WERI-Rb-1 (cell line): ENCODE measurements around the gene AFF2.

ENCODE experiments used
- DNase-seq: peaks from one replicate; pipeline ENCODE4 v3.0.0-alpha.2; 2020
- H3K27ac ChIP-seq: fragments of 250-450 bp; sonication (Bioruptor Pico); 2 replicates; pipeline ENCODE4 v1.5.1; 2020; ENCODE audit warnings: mild to moderate bottlenecking, moderate library complexity
- H3K27me3 ChIP-seq: fragments of 250-450 bp; sonication (Bioruptor Pico); 2 replicates; pipeline ENCODE4 v1.5.1; 2021; ENCODE audit warnings: mild to moderate bottlenecking, low read depth, moderate library complexity; ENCODE audit not compliant: insufficient read depth, severe bottlenecking
- H3K36me3 ChIP-seq: fragments of 250-450 bp; sonication (Bioruptor Pico); 2 replicates; pipeline ENCODE4 v1.5.1; 2020; ENCODE audit warnings: mild to moderate bottlenecking, moderate library complexity
- H3K4me3 ChIP-seq: 2 replicates; pipeline ENCODE4 v1.5.1; 2011; ENCODE audit warnings: low read depth, mild to moderate bottlenecking, control low read depth, low read length
- H3K9me3 ChIP-seq: fragments of 250-450 bp; sonication (Bioruptor Pico); 2 replicates; pipeline ENCODE4 v1.5.1; 2021; ENCODE audit warnings: mild to moderate bottlenecking, moderate library complexity; ENCODE audit not compliant: severe bottlenecking
- TF ChIP-seq, protein P1 (sequence below): IDR thresholded peaks from 2 replicates; pipeline ENCODE4 v1.5.1; 2011; ENCODE audit warnings: low read depth, mild to moderate bottlenecking, control low read depth, inconsistent platforms, low read length

AFF2 gene

DNA sequence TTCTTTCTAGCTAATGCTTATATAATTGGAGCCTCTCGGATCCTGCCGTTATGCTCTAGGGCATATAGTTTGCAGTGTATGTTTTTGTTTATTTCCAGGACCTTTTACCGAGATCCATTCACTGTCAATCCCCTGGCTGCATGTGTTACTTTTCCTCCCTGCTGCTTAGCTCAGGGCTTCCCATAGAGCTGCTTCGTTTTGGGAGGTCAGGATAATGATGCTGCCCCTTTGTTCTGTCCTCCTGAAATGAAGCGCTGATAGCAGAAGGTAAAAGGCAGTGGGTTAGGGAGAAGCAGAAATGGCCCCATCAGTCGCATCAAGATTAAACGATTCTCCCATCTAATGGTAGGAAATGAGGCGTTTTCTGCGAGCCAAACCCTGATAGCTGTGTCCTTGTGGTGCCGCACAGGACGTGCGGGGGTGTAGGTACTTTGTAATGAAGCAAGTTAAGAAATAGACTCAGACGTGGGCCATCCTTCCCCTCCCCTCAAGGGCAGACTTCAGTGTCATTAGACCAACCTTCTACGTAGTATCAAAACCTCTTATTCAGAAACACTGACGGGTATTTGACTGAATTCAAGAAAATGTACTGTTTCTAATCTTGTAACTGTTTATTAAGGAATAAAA, 37.3 kb downstream of the AFF2 start:
- DNase-seq = no peak
- Histone ChIP-seq H3K4me3 (no peak overlapping the region), H3K27me3 (no peaks in the 10 kb centered on the region), H3K9me3 (no peaks in the 10 kb centered on the region), H3K36me3 (no peaks in the 10 kb centered on the region), H3K27ac (no peak overlapping the region)
- TF ChIP-seq, protein P1, sequence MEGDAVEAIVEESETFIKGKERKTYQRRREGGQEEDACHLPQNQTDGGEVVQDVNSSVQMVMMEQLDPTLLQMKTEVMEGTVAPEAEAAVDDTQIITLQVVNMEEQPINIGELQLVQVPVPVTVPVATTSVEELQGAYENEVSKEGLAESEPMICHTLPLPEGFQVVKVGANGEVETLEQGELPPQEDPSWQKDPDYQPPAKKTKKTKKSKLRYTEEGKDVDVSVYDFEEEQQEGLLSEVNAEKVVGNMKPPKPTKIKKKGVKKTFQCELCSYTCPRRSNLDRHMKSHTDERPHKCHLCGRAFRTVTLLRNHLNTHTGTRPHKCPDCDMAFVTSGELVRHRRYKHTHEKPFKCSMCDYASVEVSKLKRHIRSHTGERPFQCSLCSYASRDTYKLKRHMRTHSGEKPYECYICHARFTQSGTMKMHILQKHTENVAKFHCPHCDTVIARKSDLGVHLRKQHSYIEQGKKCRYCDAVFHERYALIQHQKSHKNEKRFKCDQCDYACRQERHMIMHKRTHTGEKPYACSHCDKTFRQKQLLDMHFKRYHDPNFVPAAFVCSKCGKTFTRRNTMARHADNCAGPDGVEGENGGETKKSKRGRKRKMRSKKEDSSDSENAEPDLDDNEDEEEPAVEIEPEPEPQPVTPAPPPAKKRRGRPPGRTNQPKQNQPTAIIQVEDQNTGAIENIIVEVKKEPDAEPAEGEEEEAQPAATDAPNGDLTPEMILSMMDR = no peak

- DNase-seq = no peak
- no peak overlapping the region for H3K4me3 ChIP-seq
- H3K36me3 ChIP-seq = no peaks in the 10 kb centered on the region
- H3K9me3 ChIP-seq = no peaks in the 10 kb centered on the region
- no peak overlapping the region for H3K27ac ChIP-seq
- H3K27me3 ChIP-seq = no peaks in the 10 kb centered on the region
- TF ChIP-seq, protein P1 = no peak
Measured at GRCh38 chrX:148538582-148538981, 38.2 kb downstream of the AFF2 start.

GRCh38 chrX:148540114-148540513, 39.7 kb downstream of the AFF2 start:
- H3K36me3 ChIP-seq = no peaks in the 10 kb centered on the region
- no peaks in the 10 kb centered on the region for H3K9me3 ChIP-seq
- H3K27ac ChIP-seq = no peak overlapping the region
- H3K27me3 ChIP-seq = no peaks in the 10 kb centered on the region
- TF ChIP-seq, protein P1 = no peak
- no peak overlapping the region for H3K4me3 ChIP-seq
- no peak for DNase-seq

DNA sequence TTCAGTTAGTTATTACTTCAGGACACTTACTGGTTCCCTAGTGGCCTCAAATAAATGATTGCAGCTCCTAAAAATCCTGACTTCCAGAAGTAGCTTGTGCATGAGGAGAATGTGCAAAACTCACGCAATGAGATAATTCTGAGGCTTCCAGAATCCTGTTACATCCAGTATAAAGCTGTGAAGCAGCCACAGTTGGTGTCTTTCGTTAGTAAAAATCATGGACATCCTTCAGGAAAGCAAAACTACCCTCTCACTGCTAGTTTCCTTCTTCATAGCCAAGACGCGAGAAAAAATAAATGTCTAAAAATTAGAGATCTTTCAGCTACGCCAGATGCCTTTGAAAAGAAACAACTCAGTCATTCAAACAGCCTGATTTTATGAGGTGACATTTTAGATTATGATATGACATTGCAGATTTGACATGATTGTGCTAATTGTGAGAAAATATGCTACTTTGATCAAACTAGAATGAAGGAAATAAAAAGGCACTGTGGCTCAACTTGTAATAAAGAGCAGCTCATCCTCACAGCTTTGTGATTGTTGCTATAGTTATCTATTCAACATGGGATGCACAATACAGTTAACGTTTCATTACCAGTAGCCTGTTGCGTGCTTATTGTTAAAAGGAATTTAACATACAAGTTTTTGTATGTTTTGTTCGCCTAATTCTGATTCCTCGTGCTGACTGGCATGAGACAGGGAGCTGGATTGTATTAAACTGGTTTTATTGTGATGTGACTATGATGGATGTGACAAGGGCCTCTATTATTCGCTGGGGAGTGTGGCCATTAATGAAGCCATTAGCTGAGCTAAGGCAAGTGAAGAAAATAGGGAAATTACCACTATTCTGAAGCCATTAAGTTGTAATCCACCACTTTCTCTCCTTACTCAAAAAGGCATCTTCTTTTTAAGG, 40.5 kb downstream of the AFF2 start:
- DNase-seq = no peak
- Histone ChIP-seq H3K4me3 (no peak overlapping the region), H3K9me3 (no peaks in the 10 kb centered on the region), H3K36me3 (no peaks in the 10 kb centered on the region), H3K27me3 (no peaks in the 10 kb centered on the region), H3K27ac (no peak overlapping the region)
- TF ChIP-seq, protein P1 = no peak

- Histone ChIP-seq H3K27ac (no peak overlapping the region), H3K4me3 (no peak overlapping the region), H3K9me3 (no peaks in the 10 kb centered on the region), H3K27me3 (no peaks in the 10 kb centered on the region), H3K36me3 (no peaks in the 10 kb centered on the region)
- TF ChIP-seq, protein P1 = no peak
- DNase-seq = no peak
Measured at GRCh38 chrX:148541584-148541940, 41.1 kb downstream of the AFF2 start.
